MM.1S (cell line): ENCODE data around the gene DTHD1.

Experiments used
- DNase-seq: peaks from one replicate; pipeline ENCODE4 v3.0.0-alpha.2; 2015
- H2AFZ ChIP-seq: fragments of 300-600 bp; sonication (generic); 2 replicates; pipeline ENCODE4 v1.6.0; 2016; ENCODE audit warnings: antibody characterized with exemption, low read length
- H3F3A ChIP-seq: fragments of 300-600 bp; sonication (generic); 2 replicates; pipeline ENCODE4 v1.6.1; 2016; ENCODE audit warnings: mild to moderate bottlenecking, antibody characterized with exemption, low read length, moderate library complexity, mixed read lengths; ENCODE audit not compliant: insufficient read depth
- H3K27ac ChIP-seq: fragments of 300-600 bp; sonication (generic); 2 replicates; pipeline ENCODE4 v1.5.1; 2016; ENCODE audit warnings: mild to moderate bottlenecking, low read length
- H3K27me3 ChIP-seq: fragments of 300-600 bp; sonication (generic); replicated peaks from 2 replicates; pipeline ENCODE4 v1.6.0; 2016; ENCODE audit warnings: low read length; ENCODE audit not compliant: insufficient read depth
- H3K36me3 ChIP-seq: fragments of 300-600 bp; sonication (generic); replicated peaks from 2 replicates; pipeline ENCODE4 v1.6.1; 2016; ENCODE audit warnings: mild to moderate bottlenecking, low read length, mixed read lengths; ENCODE audit not compliant: insufficient read depth
- H3K4me1 ChIP-seq: fragments of 300-600 bp; sonication (generic); 2 replicates; pipeline ENCODE4 v1.6.1; 2016; ENCODE audit warnings: low read length, mixed read lengths
- H3K4me2 ChIP-seq: fragments of 300-600 bp; sonication (generic); 2 replicates; pipeline ENCODE4 v1.6.0; 2016; ENCODE audit warnings: low read depth, low read length
- H3K4me3 ChIP-seq: fragments of 300-600 bp; sonication (generic); 2 replicates; pipeline ENCODE4 v1.5.1; 2016; ENCODE audit warnings: low read length, mixed read lengths
- H3K79me2 ChIP-seq: fragments of 300-600 bp; sonication (generic); 2 replicates; pipeline ENCODE4 v1.6.1; 2016; ENCODE audit warnings: mixed run types, low read length, mixed read lengths
- H3K9ac ChIP-seq: fragments of 300-600 bp; sonication (generic); 2 replicates; pipeline ENCODE4 v1.6.1; 2016; ENCODE audit warnings: low read length, mixed read lengths
- H3K9me2 ChIP-seq: fragments of 300-600 bp; sonication (generic); replicated peaks from 2 replicates; pipeline ENCODE4 v1.6.1; 2016; ENCODE audit warnings: mild to moderate bottlenecking, low read length, mixed read lengths; ENCODE audit not compliant: insufficient read depth
- H3K9me3 ChIP-seq: fragments of 300-600 bp; sonication (generic); replicated peaks from 2 replicates; pipeline ENCODE4 v1.6.1; 2016; ENCODE audit warnings: mild to moderate bottlenecking, low read length, mixed read lengths; ENCODE audit not compliant: insufficient read depth
- H4K20me1 ChIP-seq: fragments of 300-600 bp; sonication (generic); 2 replicates; pipeline ENCODE4 v1.6.1; 2016; ENCODE audit warnings: mild to moderate bottlenecking, low read length, moderate library complexity, mixed read lengths; ENCODE audit not compliant: insufficient read depth
- CTCF ChIP-seq: fragments of 300-600 bp; sonication (generic); IDR thresholded peaks from 2 replicates; pipeline ENCODE4 v1.5.1; 2016; ENCODE audit warnings: antibody characterized with exemption, low read length, mixed read lengths
- EZH2 ChIP-seq: fragments of 300-600 bp; sonication (generic); optimal IDR thresholded peaks from 2 replicates; pipeline ENCODE3; 2017; ENCODE audit warnings: low read depth, mild to moderate bottlenecking, antibody characterized with exemption, low read length, mixed read lengths
- EZH2phosphoT487 ChIP-seq: fragments of 300-600 bp; sonication (generic); IDR thresholded peaks from 2 replicates; pipeline ENCODE4 v1.6.1; 2018; ENCODE audit warnings: antibody characterized with exemption, low read length

The DTHD1 gene

GRCh38 chr4:36274158-36274557 lies 7.3 kb upstream of the DTHD1 start:
- no peaks in the 10 kb centered on the region for H3K4me1 ChIP-seq
- no peaks in the 10 kb centered on the region for H3K79me2 ChIP-seq
- no peak overlapping the region for H3K27ac ChIP-seq
- H3K27me3 ChIP-seq = no peaks in the 10 kb centered on the region
- no peak overlapping the region for H3K4me2 ChIP-seq
- no peak overlapping the region for H3K9ac ChIP-seq
- H4K20me1 ChIP-seq = no peaks in the 10 kb centered on the region
- H3K9me2 ChIP-seq = no peaks in the 10 kb centered on the region
- no peaks in the 10 kb centered on the region for H3F3A ChIP-seq
- TF ChIP-seq EZH2 (no peak), EZH2phosphoT487 (no peak)
- H3K9me3 ChIP-seq = no peaks in the 10 kb centered on the region
- H2AFZ ChIP-seq = no peak overlapping the region
- H3K4me3 ChIP-seq = no peak overlapping the region
- no peaks in the 10 kb centered on the region for H3K36me3 ChIP-seq
- no peak for DNase-seq

GRCh38 chr4:36277533-36277932 lies 3.9 kb upstream of the DTHD1 start:
- Histone ChIP-seq H3K9me2 (no peaks in the 10 kb centered on the region), H2AFZ (no peak overlapping the region), H3K4me1 (no peaks in the 10 kb centered on the region), H3K4me3 (no peak overlapping the region), H3K9ac (no peak overlapping the region), H3K27ac (no peak overlapping the region), H4K20me1 (no peaks in the 10 kb centered on the region), H3K79me2 (no peaks in the 10 kb centered on the region), H3K27me3 (no peaks in the 10 kb centered on the region), H3K4me2 (no peak overlapping the region), H3K36me3 (no peaks in the 10 kb centered on the region), H3F3A (no peaks in the 10 kb centered on the region), H3K9me3 (no peaks in the 10 kb centered on the region)
- no peak for DNase-seq
- TF ChIP-seq EZH2 = no peak
- no peak for TF ChIP-seq EZH2phosphoT487
- TF ChIP-seq CTCF = no peak

- no peaks in the 10 kb centered on the region for H3K36me3 ChIP-seq
- H3K4me1 ChIP-seq = no peaks in the 10 kb centered on the region
- no peak overlapping the region for H3K9ac ChIP-seq
- no peaks in the 10 kb centered on the region for H3K9me2 ChIP-seq
- H3K4me3 ChIP-seq = no peak overlapping the region
- H3K27ac ChIP-seq = no peak overlapping the region
- no peaks in the 10 kb centered on the region for H3K27me3 ChIP-seq
- no peak overlapping the region for H2AFZ ChIP-seq
- DNase-seq = no peak
- no peaks in the 10 kb centered on the region for H3K79me2 ChIP-seq
- H3F3A ChIP-seq = no peaks in the 10 kb centered on the region
- H3K9me3 ChIP-seq = no peaks in the 10 kb centered on the region
- TF ChIP-seq CTCF (no peak), EZH2phosphoT487 (no peak), EZH2 (no peak)
- H4K20me1 ChIP-seq = no peaks in the 10 kb centered on the region
- no peak overlapping the region for H3K4me2 ChIP-seq
Observed at GRCh38 chr4:36278789-36279188, 2.6 kb upstream of the DTHD1 start.

- Histone ChIP-seq H3K9me2 (no peaks in the 10 kb centered on the region), H3K9ac (no peak overlapping the region), H3K4me3 (no peak overlapping the region), H3K36me3 (no peaks in the 10 kb centered on the region), H3F3A (no peaks in the 10 kb centered on the region), H4K20me1 (no peaks in the 10 kb centered on the region), H2AFZ (no peak overlapping the region), H3K4me2 (no peak overlapping the region), H3K4me1 (no peaks in the 10 kb centered on the region), H3K27me3 (no peaks in the 10 kb centered on the region), H3K27ac (no peak overlapping the region), H3K9me3 (no peaks in the 10 kb centered on the region), H3K79me2 (no peaks in the 10 kb centered on the region)
- TF ChIP-seq EZH2 (no peak), CTCF (no peak), EZH2phosphoT487 (no peak)
- DNase-seq = no peak
Observed at GRCh38 chr4:36280555-36280954, 861 bp upstream of the DTHD1 start.
